Measurements from ENCODE around the gene PVALEF. TPM values are rescaled to one million over a fixed set of nuclear protein-coding genes. Genes with fewer than 3 reads are reported as not detected.

Gene PVALEF
- total and polyA plus RNA-seq, 9 donors, result not detected

GRCh38 chr17:81204578-81204977, 39.3 kb downstream of the PVALEF start:
- H3K27ac ChIP-seq, result no peak overlapping the region
- H3K9me3 ChIP-seq, result no peaks in the 10 kb centered on the region
- H3K27me3 ChIP-seq, result no peaks in the 10 kb centered on the region
- TF ChIP-seq POLR2A (IDR thresholded peaks at IDR 0.05) (no peak), EP300 (IDR thresholded peaks at IDR 0.05) (no peak), CTCF (IDR thresholded peaks at IDR 0.05) (no peak)
- DNase-seq, result no peak
- no peaks in the 10 kb centered on the region for H3K36me3 ChIP-seq
- H3K4me1 ChIP-seq (ENCODE audit: insufficient read depth), result no peaks in the 10 kb centered on the region
- intact Hi-C loops (cut with DNase I), result loop anchor here in 1 of 4 donors (10.0 kb wide), 1 partner anchor 60 kb away; no protein-coding TSS in a partner anchor
- H3K4me3 ChIP-seq, result no peak overlapping the region
- 84 to 87% (median 85%) methylated on average over 10 of the region's 10 CpGs for WGBS, 3 donors

GRCh38 chr17:81206166-81206565, 40.9 kb downstream of the PVALEF start:
- no peak for TF ChIP-seq CTCF (IDR thresholded peaks at IDR 0.05)
- TF ChIP-seq EP300 (IDR thresholded peaks at IDR 0.05), result no peak
- TF ChIP-seq POLR2A (IDR thresholded peaks at IDR 0.05), result no peak
- WGBS, 3 donors, result 78 to 86% (median 83%) methylated on average over 4 of the region's 4 CpGs
- Histone ChIP-seq H3K9me3 (no peaks in the 10 kb centered on the region), H3K4me1 (ENCODE audit: insufficient read depth) (no peaks in the 10 kb centered on the region), H3K36me3 (no peaks in the 10 kb centered on the region), H3K27me3 (no peaks in the 10 kb centered on the region), H3K27ac (no peak overlapping the region), H3K4me3 (no peak overlapping the region)
- intact Hi-C loops (cut with DNase I), result loop anchor here in 1 of 4 donors (10.0 kb wide), 1 partner anchor 61 kb away; no protein-coding TSS in a partner anchor
- no peak for DNase-seq

- Histone ChIP-seq H3K36me3 (no peaks in the 10 kb centered on the region), H3K9me3 (no peaks in the 10 kb centered on the region), H3K27ac (no peak overlapping the region), H3K4me3 (no peak overlapping the region), H3K4me1 (ENCODE audit: insufficient read depth) (no peaks in the 10 kb centered on the region), H3K27me3 (no peaks in the 10 kb centered on the region)
- 91 to 92% (median 91%) methylated on average over 12 of the region's 12 CpGs for WGBS, 3 donors
- DNase-seq, result no peak
- intact Hi-C loops (cut with DNase I), result loop anchor here in 1 of 4 donors (10.0 kb wide), 1 partner anchor 62 kb away; no protein-coding TSS in a partner anchor
- TF ChIP-seq EP300 (IDR thresholded peaks at IDR 0.05) (no peak), POLR2A (IDR thresholded peaks at IDR 0.05) (no peak), CTCF (IDR thresholded peaks at IDR 0.05) (no peak)
Observed at GRCh38 chr17:81206657-81207056, 41.4 kb downstream of the PVALEF start.

GRCh38 chr17:81207610-81208581, 42.6 kb downstream of the PVALEF start:
- Histone ChIP-seq H3K27me3 (no peaks in the 10 kb centered on the region), H3K36me3 (no peaks in the 10 kb centered on the region), H3K9me3 (no peaks in the 10 kb centered on the region), H3K4me3 (no peak overlapping the region), H3K4me1 (ENCODE audit: insufficient read depth) (no peaks in the 10 kb centered on the region), H3K27ac (no peak overlapping the region)
- 82 to 90% (median 87%) methylated on average over 17 to 21 of the region's 21 CpGs for WGBS, 3 donors
- no peak for TF ChIP-seq POLR2A (IDR thresholded peaks at IDR 0.05)
- TF ChIP-seq EP300 (IDR thresholded peaks at IDR 0.05), result no peak
- no peak for TF ChIP-seq CTCF (IDR thresholded peaks at IDR 0.05)
- intact Hi-C loops (cut with DNase I), result loop anchor here in 1 of 4 donors (10.0 kb wide), 1 partner anchor 63 kb away; no protein-coding TSS in a partner anchor
- no peak for DNase-seq
